Measurements from ENCODE around the gene RNF112. TPM values are rescaled to one million over a fixed set of nuclear protein-coding genes. Genes with fewer than 3 reads are reported as not detected.

RNF112 gene
- total and polyA plus RNA-seq, 2 of the 13 experiments (the other 11 are each of a cell fraction or from before 2014, with no cell fraction given), result 0.05 TPM; not detected in 1

DNA sequence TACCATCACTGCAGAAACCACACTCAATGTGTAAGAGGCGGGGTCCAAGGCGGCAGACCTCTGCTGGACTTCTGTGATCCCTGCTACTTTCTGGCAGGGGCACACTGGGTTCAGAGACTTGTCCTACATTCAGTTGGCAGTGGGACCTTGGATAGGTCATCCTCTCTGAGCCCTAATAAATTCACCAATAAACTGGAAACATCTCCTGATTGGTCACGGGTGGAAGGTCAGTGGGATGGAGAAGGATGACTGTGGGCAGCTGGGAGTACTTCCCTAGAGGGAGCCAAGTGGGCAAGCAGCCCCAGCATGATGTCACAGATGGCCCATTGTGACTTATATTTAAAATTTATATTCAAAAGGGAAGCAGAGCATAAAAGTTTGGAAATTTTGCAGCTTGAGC lies 49.7 kb downstream of the RNF112 start:
- TF ChIP-seq, protein P1, sequence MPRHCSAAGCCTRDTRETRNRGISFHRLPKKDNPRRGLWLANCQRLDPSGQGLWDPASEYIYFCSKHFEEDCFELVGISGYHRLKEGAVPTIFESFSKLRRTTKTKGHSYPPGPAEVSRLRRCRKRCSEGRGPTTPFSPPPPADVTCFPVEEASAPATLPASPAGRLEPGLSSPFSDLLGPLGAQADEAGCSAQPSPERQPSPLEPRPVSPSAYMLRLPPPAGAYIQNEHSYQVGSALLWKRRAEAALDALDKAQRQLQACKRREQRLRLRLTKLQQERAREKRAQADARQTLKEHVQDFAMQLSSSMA (CRISPR knock-in tag; IDR thresholded peaks at IDR 0.05), result no peak
- TF ChIP-seq CAMTA2 (CRISPR knock-in tag; IDR thresholded peaks at IDR 0.05; ENCODE audit: borderline replicate concordance), result no peak
- no peak for TF ChIP-seq NR2F6 (IDR thresholded peaks at IDR 0.05)
- no peak for TF ChIP-seq NR2F6 (CRISPR knock-in tag; IDR thresholded peaks at IDR 0.05)
- TF ChIP-seq DNMT3B (CRISPR knock-in tag; conservative IDR thresholded peaks at IDR 0.05), result no peak
- no peak for TF ChIP-seq ZNF234 (CRISPR knock-in tag; conservative IDR thresholded peaks at IDR 0.05)
- TF ChIP-seq, protein P2, sequence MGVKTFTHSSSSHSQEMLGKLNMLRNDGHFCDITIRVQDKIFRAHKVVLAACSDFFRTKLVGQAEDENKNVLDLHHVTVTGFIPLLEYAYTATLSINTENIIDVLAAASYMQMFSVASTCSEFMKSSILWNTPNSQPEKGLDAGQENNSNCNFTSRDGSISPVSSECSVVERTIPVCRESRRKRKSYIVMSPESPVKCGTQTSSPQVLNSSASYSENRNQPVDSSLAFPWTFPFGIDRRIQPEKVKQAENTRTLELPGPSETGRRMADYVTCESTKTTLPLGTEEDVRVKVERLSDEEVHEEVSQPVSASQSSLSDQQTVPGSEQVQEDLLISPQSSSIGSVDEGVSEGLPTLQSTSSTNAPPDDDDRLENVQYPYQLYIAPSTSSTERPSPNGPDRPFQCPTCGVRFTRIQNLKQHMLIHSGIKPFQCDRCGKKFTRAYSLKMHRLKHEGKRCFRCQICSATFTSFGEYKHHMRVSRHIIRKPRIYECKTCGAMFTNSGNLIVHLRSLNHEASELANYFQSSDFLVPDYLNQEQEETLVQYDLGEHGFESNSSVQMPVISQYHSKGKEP (CRISPR knock-in tag; IDR thresholded peaks at IDR 0.05), result no peak
- no peak for TF ChIP-seq ZNF274 (CRISPR knock-in tag; IDR thresholded peaks at IDR 0.05)
- no peak for TF ChIP-seq RFX3 (CRISPR knock-in tag; IDR thresholded peaks at IDR 0.05)
- TF ChIP-seq, protein P3, sequence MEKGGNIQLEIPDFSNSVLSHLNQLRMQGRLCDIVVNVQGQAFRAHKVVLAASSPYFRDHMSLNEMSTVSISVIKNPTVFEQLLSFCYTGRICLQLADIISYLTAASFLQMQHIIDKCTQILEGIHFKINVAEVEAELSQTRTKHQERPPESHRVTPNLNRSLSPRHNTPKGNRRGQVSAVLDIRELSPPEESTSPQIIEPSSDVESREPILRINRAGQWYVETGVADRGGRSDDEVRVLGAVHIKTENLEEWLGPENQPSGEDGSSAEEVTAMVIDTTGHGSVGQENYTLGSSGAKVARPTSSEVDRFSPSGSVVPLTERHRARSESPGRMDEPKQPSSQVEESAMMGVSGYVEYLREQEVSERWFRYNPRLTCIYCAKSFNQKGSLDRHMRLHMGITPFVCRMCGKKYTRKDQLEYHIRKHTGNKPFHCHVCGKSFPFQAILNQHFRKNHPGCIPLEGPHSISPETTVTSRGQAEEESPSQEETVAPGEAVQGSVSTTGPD (CRISPR knock-in tag; IDR thresholded peaks at IDR 0.05), result no peak
- TF ChIP-seq ZKSCAN5 (CRISPR knock-in tag; IDR thresholded peaks at IDR 0.05), result no peak
- no peak for TF ChIP-seq MAZ (IDR thresholded peaks at IDR 0.05; ENCODE audit: borderline replicate concordance, low read depth, low read length)
- no peak for TF ChIP-seq MAZ (CRISPR knock-in tag; IDR thresholded peaks at IDR 0.05; ENCODE audit: low read depth)
- 67% methylated on average over 3 of the region's 3 CpGs for WGBS (ENCODE audit: low lambda C conversion rate)
- ChIA-PET CTCF (ENCODE audit: low intra/inter-chr PET ratio, low total read pairs) (no interaction called here), POLR2A (no interaction called here)
- no peaks in the 10 kb centered on the region for H3K4me1 ChIP-seq (ENCODE audit: insufficient read depth, low read length)
- H3K79me2 ChIP-seq (ENCODE audit: insufficient read depth, low read length), result no peaks in the 10 kb centered on the region
- FAIRE-seq, result no peak
- no peak for ATAC-seq
- H3K27me3 ChIP-seq (ENCODE audit: control insufficient read depth in 1 of 2, insufficient read depth in 2 of 2, low read length in 2 of 2), result peaks cover 0 to under 1% of the 10 kb centered on the region in 2 experiments; a peak in 1 of 5 replicates
- no peaks in the 10 kb centered on the region for H3K9me3 ChIP-seq (ENCODE audit: low read length)
- no peak overlapping the region for H2AFZ ChIP-seq (ENCODE audit: low read length)
- no peak overlapping the region for H3K4me2 ChIP-seq (ENCODE audit: low read depth, low read length)
- intact Hi-C loops (cut with micrococcal nuclease; ENCODE audit: unreplicated experiment) (no loop called here), in situ Hi-C loops (cut with HindIII; ENCODE audit: extremely low pct_ligation_motif_present, low pct_unique_long_range_greater_than_20kb) (no loop called here)
- no peaks in the 10 kb centered on the region for H3K36me3 ChIP-seq (replicated peaks in 1 of 2; ENCODE audit: control insufficient read depth in 1 of 2, insufficient read depth in 2 of 2, low read length in 2 of 2)
- H3K9ac ChIP-seq (ENCODE audit: insufficient read depth, low read depth, low read length), result no peak overlapping the region
- H3K4me3 ChIP-seq (replicated peaks in 1 of 3; ENCODE audit: insufficient read depth in 1 of 3, low read depth in 2 of 3, low read length in 3 of 3), result no peak overlapping the region
- no peaks in the 10 kb centered on the region for H4K20me1 ChIP-seq (ENCODE audit: insufficient read depth, low read length)
- no peak overlapping the region for H3K27ac ChIP-seq (ENCODE audit: extremely low read length, insufficient read depth, low read length)
- BruUV-seq (replicated peaks), result no TSS peak
- no peak for DNase-seq (ENCODE audit: low spot score)

Data from HepG2 (cell line).